ENCODE measurements around the gene KLHDC7B. TPM values are rescaled to one million over a fixed set of nuclear protein-coding genes. Genes with fewer than 3 reads are reported as not detected.
"Not testable (repeated sequence)": the region's sequence is repeated elsewhere in the genome, so short reads cannot be mapped to it uniquely, and the experiment has no call there.

The KLHDC7B gene
- polyA plus RNA-seq, 1 experiment = 0.04 TPM

GRCh38 chr22:50535113-50535512, 10.6 kb upstream of the KLHDC7B start:
- ChIA-PET POLR2A (interaction anchor here (0.7 to 0.8 kb wide), 2 partner anchors 27 to 40 kb away, joined by 3 to 7 read pairs; partner anchors contain the start of genes LMF2 and NCAPH2), CTCF (interaction anchor here (1.9 to 2.0 kb wide), 2 partner anchors 9 to 28 kb away, joined by 7 to 8 read pairs; partner anchors contain the start of genes SCO2 and SYCE3)
- TF ChIP-seq, protein P1, sequence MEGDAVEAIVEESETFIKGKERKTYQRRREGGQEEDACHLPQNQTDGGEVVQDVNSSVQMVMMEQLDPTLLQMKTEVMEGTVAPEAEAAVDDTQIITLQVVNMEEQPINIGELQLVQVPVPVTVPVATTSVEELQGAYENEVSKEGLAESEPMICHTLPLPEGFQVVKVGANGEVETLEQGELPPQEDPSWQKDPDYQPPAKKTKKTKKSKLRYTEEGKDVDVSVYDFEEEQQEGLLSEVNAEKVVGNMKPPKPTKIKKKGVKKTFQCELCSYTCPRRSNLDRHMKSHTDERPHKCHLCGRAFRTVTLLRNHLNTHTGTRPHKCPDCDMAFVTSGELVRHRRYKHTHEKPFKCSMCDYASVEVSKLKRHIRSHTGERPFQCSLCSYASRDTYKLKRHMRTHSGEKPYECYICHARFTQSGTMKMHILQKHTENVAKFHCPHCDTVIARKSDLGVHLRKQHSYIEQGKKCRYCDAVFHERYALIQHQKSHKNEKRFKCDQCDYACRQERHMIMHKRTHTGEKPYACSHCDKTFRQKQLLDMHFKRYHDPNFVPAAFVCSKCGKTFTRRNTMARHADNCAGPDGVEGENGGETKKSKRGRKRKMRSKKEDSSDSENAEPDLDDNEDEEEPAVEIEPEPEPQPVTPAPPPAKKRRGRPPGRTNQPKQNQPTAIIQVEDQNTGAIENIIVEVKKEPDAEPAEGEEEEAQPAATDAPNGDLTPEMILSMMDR (IDR thresholded peaks at IDR 0.05; ENCODE audit: low read depth, low read length) = no peak
- DNase-seq (ENCODE audit: low read depth, low spot score) = no peak
- Histone ChIP-seq H3K9me3 (ENCODE audit: control insufficient read depth, insufficient read depth, low read length) (peaks cover 4% of the 10 kb centered on the region; the same call in 1 of the 2 replicates), H3K27me3 (ENCODE audit: control insufficient read depth, insufficient read depth, low read length) (peaks cover 5% of the 10 kb centered on the region), H3K27ac (ENCODE audit: low read depth, low read length) (no peak overlapping the region), H3K4me3 (ENCODE audit: low read depth, low read length) (no peak overlapping the region)

GRCh38 chr22:50536226-50536625, 9.5 kb upstream of the KLHDC7B start:
- ChIA-PET POLR2A (interaction anchor here (0.7 kb wide), 1 partner anchor 42 kb away, joined by 6 read pairs; no protein-coding TSS in a partner anchor), CTCF (interaction anchor here (0.6 to 2.0 kb wide), 3 partner anchors 8 to 27 kb away, joined by 5 to 8 read pairs (median 7); partner anchors contain the start of genes SCO2 and SYCE3)
- Histone ChIP-seq H3K4me3 (ENCODE audit: low read depth, low read length) (no peak overlapping the region), H3K9me3 (ENCODE audit: control insufficient read depth, insufficient read depth, low read length) (no peaks in the 10 kb centered on the region; the same call in 1 of the 2 replicates), H3K27ac (ENCODE audit: low read depth, low read length) (no peak overlapping the region), H3K27me3 (ENCODE audit: control insufficient read depth, insufficient read depth, low read length) (no peaks in the 10 kb centered on the region)
- TF ChIP-seq, protein P1 (IDR thresholded peaks at IDR 0.05; ENCODE audit: low read depth, low read length) = no peak
- DNase-seq (ENCODE audit: low read depth, low spot score) = no peak

DNA sequence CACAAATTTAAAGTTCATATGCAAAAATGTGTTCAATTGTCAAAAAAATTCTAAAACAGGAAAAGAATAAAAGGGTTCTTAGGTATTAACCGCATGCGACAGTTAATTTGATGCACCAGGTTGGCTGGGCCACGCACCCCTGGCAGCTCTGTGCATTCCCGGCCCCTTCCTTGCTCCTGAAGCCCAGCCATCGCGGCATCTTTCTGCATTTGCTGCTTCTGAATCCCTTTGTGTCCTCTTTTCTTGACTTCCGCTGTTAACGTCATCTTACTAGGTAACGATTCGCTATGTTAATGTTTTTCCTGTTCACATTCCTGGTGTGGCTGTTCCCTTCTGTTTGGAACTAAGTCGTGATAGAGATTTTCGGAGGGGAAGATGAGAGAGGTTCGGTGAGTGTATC, 7.9 kb upstream of the KLHDC7B start:
- ChIA-PET CTCF (interaction anchor here (1.5 to 3.9 kb wide), 2 partner anchors 13 to 25 kb away, joined by 4 to 32 read pairs; partner anchors contain the start of genes SCO2 and SYCE3), POLR2A (interaction anchor here (0.6 kb wide), 1 partner anchor 37 kb away, joined by 3 read pairs; no protein-coding TSS in a partner anchor)
- DNase-seq (ENCODE audit: low read depth, low spot score) = no peak
- Histone ChIP-seq H3K4me3 (ENCODE audit: low read depth, low read length) (no peak overlapping the region), H3K9me3 (ENCODE audit: control insufficient read depth, insufficient read depth, low read length) (no peaks in the 10 kb centered on the region; the same call in 1 of the 2 replicates), H3K27me3 (ENCODE audit: control insufficient read depth, insufficient read depth, low read length) (no peaks in the 10 kb centered on the region), H3K27ac (ENCODE audit: low read depth, low read length) (peak overlapping the region; percentile 99)
- TF ChIP-seq, protein P1 (IDR thresholded peaks at IDR 0.05; ENCODE audit: low read depth, low read length) = no peak

- TF ChIP-seq, protein P1 (IDR thresholded peaks at IDR 0.05; ENCODE audit: low read depth, low read length) = no peak
- Histone ChIP-seq H3K9me3 (ENCODE audit: control insufficient read depth, insufficient read depth, low read length) (no peaks in the 10 kb centered on the region; the same call in 1 of the 2 replicates), H3K27ac (ENCODE audit: low read depth, low read length) (no peak overlapping the region), H3K27me3 (ENCODE audit: control insufficient read depth, insufficient read depth, low read length) (peaks cover 2% of the 10 kb centered on the region), H3K4me3 (ENCODE audit: low read depth, low read length) (no peak overlapping the region)
- no peak for DNase-seq (ENCODE audit: low read depth, low spot score)
- ChIA-PET CTCF (interaction anchor here (0.7 to 3.9 kb wide), 4 partner anchors 15 to 80 kb away, joined by 6 to 32 read pairs (median 9); partner anchors contain the start of genes SCO2 and SYCE3), POLR2A (interaction anchor here (2.5 kb wide), 1 partner anchor 15 kb away, joined by 15 read pairs; the partner anchor contains the start of gene SCO2)
Observed at GRCh38 chr22:50540381-50540780, 5.3 kb upstream of the KLHDC7B start.

- not testable (repeated sequence) for H3K27ac ChIP-seq (ENCODE audit: low read depth, low read length); H3K9me3 ChIP-seq (ENCODE audit: control insufficient read depth, insufficient read depth, low read length); H3K4me3 ChIP-seq (ENCODE audit: low read depth, low read length)
- H3K27me3 ChIP-seq (ENCODE audit: control insufficient read depth, insufficient read depth, low read length) = peaks cover 10% of the 10 kb centered on the region
- CTCF ChIA-PET = interaction anchor here (1.4 kb wide), 1 partner anchor 79 kb away, joined by 6 read pairs; no protein-coding TSS in a partner anchor
- POLR2A ChIA-PET = interaction anchor here (0.6 to 0.7 kb wide), 2 partner anchors 10 to 16 kb away, joined by 3 read pairs; partner anchors contain the start of gene SCO2
- DNase-seq (ENCODE audit: low read depth, low spot score) = peak; percentile 50
Observed at GRCh38 chr22:50541667-50542026, 4.1 kb upstream of the KLHDC7B start.

All from AG04450 (cell line).